Caki2 (cell line): ENCODE measurements around the gene TEX19. TPM values are rescaled to one million over a fixed set of nuclear protein-coding genes. Genes with fewer than 3 reads are reported as not detected.
"Not testable (repeated sequence)": the region's sequence is repeated elsewhere in the genome, so short reads cannot be mapped to it uniquely, and the experiment has no call there.

Experiments used
- DNase-seq: peaks from one replicate; pipeline ENCODE4 v3.0.0-alpha.2; 2015; ENCODE audit warnings: low read depth
- in situ Hi-C: cut with HindIII; loops from 2 replicates; pipeline ENCODE4 v1.10.0; 2016; ENCODE audit warnings: low sequenced_read_pairs, low pct_unique_long_range_greater_than_20kb, mixed read lengths
- total RNA-seq: library from RNA; depleted of rRNA; stranded (reverse); fragments of >200 nt; shearing (Covaris generic); gene quantifications from 2 replicates; pipeline ENCODE4 v1.2.3, GENCODE V29; 2014; ENCODE audit warnings: low replicate concordance

Gene TEX19
- total RNA-seq, 1 experiment from 2014 or later: 0.37 TPM

DNA sequence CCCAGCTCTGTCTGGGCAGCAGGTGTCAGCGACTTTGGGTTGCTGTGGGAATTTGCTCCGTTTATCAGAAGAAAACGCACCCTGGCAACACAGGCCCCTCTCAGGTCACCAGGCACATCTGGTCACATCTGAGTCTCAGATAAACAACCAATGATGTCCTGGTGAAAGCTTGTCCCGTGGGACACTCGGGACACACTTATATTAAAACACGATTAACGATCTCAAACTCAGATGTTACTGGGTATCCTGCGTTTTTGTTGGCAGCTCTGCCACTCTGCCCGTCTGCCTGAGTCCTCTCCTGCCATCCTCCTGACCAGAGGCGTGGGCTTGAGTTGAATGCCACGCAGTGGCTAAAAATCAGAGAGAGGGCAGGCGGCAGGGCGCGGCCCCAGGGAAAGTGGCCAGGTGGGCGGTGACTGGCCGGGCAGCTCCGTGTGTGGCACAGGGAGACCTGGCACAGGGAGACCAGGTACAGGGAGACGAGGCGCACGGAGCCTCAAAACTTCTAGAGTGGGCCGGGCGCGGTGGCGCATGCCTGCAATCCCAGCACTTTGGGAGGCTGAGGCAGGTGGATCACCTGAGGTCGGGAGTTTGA lies 27.6 kb upstream of the TEX19 start:
- in situ Hi-C loops: no loop called here
- DNase-seq: no peak

DNA sequence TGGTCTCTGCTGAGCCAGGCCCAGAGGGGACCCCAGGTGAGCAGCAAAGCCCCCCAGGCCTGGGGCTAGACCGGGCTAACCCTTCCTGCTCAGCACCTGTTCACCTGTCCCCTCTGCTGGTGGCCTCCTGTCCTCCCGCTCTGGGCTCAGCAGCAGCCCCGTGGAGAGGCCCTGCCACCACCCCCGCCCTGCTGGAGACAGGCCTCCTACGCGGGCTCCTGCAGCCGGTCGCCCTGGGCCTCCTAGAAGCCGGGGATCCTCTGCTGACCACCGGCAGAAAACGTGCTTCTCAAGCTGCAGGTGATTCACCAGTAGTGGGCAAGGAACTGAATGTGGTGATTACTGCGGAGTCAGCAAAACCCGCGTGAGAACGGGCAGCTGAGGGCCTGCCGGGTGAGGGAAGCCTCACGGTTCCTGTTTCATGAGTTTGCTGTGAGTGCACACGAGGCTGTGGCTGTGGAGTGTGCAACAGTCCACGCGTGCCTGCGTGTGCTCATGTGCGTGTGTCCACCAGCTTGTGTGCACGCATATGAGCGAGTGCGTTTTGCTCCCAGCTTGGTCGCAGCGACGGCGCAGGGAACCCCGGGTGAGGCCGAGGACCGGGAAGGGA lies 26.3 kb upstream of the TEX19 start:
- in situ Hi-C loops: no loop called here

DNA sequence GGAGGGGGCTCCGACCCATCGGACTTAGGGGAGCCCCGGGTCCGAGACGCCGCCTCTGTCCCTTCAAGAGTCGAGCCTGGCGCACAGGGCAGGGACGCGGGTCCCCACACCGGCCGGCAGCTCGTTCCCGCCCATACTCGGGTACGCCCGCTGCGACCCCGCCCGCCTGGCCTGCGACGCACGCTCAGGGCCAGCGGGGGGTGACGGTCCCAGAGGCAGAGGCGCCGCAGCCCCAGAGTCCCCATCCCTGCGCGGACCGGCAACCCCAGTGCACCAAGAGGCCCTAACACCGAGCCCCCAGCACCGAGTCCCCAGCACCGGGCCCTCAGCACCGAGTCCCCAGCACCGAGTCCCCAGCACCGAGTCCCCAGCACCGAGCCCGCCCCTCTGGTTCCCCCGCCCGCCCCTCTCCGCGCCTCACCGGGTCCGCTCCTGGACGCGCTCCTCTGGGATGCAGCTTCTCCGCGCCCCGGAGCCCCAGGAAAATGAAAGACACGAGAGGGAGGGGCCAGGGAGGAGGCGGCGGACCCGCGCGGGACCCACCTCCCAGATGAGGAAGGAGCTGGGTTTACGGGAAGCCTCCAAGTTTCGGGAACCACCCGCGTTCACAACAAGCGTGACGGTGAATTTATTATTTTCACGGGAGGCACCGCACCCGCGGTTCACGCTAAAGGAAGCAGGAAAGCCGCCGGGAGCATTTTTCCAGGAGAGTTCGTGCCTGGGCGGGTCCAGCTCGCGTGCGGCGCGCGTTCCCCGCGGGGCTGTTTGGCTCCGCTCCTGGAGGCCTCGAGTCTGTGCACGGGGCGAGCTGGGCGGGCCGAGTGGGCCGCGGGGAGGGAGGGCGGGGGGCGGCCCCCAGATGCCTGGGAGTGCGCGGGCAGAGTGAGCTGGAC lies 25.5 kb upstream of the TEX19 start, which contains the start of gene SECTM1:
Gene SECTM1 (minus strand): TSS at position 488 of the 893 bp plus-strand sequence. CDS start 6,526 bp downstream, outside the sequence.
- DNase-seq: no peak
- in situ Hi-C loops: no loop called here

More for the DNA sequence above, 26.3 kb upstream of the TEX19 start:
- DNase-seq: no peak

DNA sequence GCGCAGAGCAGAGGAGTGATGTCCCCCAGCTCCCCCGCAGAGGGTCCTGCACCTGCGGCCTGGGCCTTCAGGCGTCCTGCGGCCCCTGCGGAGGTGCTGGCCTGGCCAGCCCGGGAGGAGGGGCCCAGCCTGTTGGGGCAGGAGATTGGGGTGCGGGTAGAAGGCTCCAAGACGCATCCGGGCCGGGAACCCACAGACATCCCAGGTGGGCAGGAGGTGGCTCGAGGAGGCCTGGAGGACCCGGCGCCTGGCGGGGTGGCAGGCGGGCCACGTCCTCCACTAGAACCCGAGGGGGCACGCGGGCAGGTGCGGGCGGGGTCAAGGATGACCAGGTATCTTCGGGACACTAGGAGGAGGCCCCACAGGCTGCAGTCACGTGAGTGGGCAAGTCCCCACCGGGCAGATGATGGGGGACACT lies 24.8 kb upstream of the TEX19 start:
- in situ Hi-C loops: no loop called here
- DNase-seq: no peak

DNA sequence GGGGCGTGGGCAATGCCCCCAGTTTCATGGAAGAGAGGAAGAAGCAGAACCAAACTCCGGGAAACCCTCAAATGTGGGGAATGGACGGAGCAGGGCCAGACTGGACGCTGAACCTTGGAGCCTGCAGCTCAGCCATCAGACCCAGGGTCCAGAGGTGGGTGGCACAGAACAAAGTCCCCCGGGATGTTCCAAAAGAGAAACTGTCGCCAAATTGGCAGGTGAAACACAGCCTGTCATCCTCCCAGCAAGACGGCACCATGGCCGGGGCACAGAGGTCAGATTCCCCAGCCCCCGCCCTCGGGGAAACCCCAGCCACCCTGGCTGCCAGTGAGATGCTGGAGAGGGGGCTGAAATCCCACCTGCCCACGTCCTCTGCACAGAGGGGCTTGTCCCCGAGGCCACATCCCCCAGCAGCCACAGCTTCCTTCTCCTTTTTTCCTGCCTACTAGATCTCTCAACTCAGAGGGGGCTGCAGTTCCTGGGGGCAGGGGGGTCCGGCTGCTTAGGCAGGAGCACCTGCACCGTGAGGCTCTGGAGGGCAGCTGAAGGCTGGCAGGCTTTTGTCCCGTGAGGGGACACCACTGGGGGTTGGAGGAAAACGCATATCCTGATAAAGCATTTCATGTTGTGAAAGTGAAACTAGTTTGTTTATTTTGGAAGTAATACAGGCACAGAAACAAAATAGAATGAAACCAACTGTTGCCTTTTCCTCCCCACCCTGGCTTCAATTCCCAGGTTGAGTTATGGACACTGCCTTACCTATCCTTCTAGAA lies 24.2 kb upstream of the TEX19 start:
- in situ Hi-C loops: no loop called here
- no peak for DNase-seq

DNA sequence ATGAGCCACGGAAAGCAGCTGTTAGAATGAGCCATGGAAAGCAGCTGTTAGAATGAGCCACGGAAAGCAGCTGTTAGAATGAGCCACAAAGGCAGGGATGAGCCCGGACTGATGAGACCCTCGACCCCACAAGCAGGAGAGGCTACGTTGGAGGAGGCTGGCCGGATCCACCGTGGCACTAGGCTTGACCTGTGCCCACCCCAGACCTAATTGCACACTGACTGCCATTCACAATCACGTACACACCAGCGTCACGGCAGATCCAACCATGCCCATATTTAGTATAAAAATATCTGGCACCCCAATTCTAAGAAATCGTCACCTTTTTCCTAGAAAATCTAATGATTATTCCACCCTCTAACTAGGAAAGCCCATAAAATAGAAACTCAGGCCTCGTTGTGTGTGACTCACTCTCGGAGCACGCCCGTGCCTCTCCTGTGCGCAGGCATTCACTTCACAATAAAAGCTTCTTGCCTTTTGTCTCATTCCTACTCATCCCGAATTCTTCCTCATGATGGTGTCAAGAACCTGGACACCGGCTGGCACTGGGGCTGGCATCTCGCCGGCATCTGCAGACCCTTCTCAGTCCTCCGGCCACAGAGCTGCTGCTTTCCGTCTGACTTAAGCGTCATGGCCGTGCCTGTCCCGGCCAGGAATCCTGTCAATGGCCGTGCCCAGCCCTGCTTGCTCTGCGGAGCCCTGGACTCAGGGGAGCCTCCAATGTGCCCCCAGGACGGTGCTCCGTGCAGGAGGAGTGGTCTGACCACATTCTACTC lies 20.0 kb upstream of the TEX19 start:
- in situ Hi-C loops: no loop called here
- DNase-seq: peak; percentile 79

DNA sequence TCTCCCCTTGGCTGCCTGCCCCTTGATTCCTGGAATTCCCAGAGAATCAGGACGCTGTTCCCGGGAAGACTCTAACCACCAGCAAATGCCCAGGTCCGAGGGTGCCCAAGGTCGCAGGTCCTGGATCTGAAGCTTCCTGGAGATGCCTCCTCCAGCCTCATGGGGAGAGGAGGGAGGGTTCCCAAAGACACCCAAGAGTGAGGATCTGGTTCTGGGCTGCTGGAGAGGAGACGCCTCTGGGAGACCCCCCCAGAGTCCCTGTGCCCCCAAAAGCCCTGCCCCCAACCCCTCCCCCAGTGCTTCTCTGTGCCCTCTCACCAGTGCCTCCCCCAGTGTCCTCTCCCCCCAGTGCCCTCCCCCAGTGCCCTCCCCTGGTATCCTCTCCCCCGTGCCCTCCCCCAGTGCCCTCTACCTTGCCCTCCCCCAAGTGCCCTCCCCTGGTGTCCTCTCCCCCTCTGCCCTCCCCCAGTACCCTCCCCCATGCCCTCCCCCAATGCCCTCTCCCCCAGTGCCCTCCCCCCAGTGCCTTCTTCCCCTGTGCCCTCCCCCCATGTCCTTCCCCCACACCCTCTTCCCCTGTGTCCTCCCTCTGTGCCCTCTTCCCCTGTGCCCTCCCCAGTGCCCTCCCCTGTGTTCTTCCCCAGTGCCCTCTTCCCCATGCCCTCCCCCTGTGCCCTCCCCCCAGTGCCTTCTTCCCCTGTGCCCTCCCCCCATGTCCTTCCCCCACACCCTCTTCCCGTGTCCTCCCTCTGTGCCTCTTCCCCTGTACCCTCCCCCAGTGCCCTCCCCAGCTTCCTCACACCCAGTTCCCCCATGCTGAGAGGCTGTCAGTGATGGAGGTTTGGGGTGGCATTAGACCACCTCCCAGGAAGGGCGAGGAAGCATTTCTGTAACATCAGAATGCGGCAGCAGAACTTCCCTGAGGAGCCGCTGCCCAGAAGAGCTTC lies 19.1 kb upstream of the TEX19 start:
- in situ Hi-C loops: no loop called here
- DNase-seq: no peak

DNA sequence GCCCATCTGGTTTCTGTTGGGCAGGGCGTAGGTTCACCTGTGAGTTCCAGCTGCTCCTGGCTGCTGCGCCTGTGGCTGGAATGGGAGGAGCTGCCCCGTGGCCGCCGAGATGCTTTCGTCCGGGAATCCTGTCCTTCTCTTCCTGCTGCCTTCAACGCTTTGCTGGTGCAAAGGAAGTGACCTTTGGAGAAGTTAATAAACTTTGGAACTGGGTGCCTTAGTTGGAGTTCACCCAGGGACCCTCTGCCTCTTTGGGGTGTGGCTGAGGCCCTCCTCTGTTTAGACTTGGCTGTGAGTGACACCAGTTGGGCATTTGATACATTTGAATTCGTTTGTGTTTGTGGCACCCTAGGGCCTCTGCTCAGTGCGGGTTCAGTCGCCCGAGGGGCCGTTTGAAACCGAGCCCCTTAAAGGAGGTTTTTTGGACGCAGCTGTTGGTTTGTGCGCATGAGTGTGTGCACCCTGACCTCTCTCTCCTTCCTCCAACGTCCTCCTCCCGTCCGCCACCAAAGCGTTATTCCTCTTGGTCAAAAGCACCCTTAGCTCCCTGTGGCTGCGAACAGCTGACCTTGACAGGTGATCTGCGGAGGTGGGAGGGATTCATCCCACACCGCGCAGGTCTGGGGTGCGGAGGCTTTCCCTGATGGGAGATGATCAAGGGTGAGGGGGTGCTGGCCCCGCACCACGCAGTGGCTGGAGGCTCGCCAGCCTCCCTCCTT lies 16.5 kb upstream of the TEX19 start:
- no peak for DNase-seq
- in situ Hi-C loops: no loop called here

DNA sequence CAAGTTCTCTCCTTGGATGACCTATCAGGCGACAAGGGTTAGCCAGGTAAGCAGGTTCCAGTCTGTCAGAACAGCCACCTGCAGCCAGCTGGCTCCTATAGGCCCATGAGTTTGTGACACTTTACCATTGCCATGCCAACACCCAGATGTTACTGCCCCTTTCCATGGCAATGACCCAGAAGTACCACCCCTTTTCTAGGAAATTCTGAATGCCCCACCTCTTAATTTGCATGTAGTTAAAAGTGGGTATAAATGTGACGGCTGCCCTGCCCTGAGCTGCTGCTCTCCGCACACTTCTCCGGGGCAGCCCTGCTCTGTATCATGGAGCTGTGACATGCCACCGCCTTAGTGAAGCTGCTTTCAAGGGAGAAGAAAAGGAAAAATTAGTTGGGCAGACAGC lies 15.5 kb upstream of the TEX19 start:
- in situ Hi-C loops: no loop called here
- DNase-seq: no peak

DNA sequence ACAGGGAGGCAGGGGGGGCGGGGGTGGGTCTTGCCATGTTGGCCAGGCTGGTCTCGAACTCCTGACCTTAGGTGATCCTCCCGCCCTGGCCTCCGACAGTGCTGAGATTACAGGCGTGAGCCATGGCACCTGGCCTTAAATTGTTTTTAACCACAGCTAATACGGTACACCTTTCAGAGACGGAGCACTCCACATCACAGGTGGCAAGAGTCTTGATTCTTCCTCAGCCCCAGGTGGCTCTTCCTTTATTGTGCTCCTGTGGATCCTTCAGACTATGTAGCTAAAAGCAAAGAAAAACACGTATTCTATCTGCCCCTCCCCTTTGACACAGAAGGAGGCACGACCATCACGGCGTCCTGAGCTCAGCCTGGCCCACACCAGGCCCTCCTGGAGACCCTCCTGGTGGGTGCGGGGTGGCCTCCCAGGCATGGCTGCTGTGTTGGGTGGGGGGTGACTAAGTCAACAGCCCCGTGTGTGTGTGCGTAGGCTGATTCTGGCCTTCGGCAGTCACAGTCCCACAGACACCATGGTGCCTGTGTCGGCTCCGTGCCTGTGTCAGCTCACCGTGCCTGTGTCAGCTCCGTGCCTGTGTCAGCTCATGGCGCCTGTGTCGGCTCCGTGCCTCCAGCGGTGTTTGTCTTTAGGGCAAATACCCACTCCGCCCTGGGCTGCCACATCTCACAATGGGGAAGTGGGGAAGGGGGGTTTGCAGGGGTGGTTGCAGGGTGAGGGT lies 14.7 kb upstream of the TEX19 start:
- in situ Hi-C loops: no loop called here
- no peak for DNase-seq

DNA sequence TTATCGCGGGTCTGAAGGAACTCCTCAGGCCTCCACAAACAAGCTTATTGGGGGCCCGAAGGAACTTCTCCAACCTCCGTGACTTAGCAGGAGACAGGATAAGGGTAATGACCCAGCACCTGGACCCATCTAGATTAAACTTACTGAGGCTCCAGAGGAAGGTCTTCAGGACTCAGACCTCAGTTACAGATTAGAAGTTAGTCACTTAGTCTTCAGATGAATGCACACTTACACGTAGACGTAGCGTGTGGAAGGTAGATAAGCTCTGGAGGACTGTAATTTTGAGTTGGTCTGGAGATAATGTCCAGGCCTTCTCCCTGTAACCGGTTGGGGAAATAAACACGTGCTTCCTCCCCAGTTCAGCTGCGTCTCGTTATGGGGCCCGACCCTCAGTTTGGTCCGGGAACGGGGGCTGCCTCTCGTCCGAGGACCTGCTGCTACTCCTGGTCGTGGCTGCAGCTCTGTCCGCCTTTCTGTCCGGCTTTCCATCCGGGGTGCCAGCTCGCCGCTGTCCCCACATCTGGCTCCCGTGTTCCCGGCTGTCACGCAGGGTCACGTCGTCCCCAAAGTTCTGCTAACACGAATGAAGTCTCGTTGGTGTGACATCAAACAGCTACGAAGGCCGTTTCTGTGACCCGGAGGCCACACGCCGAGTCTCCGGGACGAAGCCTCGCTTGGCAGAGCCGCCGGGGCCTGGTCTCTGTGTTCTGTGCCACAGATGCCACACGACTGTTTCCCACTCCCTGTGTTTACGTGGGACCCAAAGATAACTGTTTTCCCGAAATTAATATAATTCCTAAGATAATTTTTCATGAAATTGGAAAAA lies 13.7 kb upstream of the TEX19 start:
- no peak for DNase-seq
- in situ Hi-C loops: no loop called here

DNA sequence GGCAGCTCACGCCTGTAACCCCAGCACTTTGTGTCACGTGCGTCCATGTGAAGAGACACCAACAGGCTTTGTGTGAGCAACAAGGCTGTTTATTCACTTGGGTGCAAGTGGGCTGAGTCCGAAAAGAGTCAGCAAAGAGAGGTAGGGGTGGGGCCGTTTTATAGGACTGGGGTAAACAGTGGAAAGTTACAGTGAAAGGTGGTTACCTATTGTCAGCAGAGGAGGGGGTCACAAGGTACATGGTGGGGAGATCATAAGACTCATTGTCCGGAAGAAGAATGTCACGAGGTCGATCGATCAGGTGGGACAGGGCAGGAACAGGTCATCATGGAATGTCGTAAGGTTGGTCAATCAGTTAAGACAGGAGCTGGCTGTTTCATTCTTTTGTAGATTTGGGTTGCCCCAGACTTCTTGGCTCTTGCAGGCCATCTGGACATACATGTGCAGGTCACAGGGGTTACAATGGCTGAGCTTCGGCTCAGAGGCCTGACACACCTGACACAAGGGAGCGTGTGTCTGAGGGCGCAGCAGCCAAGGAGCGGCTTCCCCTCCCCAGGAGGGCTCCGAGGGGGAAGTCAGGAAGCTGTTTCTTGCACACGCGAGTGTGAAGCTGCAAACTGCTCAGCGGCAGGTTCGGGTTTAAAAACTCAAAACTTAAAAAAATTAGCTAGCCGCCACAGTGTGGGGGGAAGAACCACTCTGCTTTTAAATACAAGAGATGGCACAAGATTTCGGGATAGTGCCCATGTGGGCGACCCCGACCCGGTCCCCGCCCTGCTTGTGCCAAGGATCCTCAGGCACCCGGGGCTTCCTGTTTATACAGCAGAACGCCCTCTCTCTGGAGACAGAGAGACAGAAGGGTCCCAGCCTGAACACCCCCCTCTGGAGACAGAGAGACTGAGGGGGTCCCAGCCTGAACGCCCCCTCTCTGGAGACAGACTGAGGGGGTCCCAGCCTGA lies 12.4 kb upstream of the TEX19 start:
- in situ Hi-C loops: no loop called here
- no peak for DNase-seq

DNA sequence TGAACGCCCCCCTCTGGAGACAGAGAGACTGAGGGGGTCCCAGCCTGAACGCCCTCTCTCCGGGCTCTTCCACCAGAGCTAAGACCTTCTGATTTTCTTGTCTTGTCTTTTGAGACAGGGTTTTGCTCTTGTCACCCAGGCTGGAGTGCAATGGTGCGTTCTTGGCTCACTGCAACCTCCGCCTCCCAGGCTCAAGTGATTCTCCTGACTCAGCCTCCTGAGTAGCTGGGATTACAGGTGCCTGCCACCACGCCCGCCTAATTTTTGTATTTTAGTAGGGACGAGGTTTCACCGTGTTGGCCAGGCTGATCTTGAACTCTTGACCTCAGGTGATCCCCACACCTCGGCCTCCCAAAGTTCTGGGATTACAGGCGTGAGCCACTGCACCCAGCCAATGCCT lies 11.1 kb upstream of the TEX19 start:
- DNase-seq, in situ Hi-C loops: not testable (repeated sequence)

DNA sequence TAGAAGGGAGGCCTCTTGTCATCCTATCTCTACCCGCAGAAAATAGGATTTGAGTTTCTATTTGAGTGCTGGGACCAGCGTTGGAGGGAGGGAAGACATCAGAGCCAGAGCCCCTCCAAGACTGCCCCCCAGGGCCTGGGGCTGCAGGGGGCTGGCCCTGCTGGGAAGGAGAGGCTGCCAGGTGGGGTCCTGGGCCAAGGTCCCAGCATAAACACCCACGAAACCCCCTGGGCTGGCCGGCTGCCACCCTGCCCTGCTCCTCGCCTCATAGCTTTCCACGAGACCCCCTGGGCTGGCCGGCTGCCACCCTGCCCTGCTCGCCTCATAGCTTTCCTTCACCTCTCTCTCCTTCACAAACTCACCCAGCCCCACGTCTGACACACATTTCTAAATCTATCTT lies 10.6 kb upstream of the TEX19 start:
- DNase-seq: no peak
- in situ Hi-C loops: no loop called here
